Measurements from ENCODE around the gene GRM3.
A peak's percentile ranks its signal among the peaks of the same experiment; 100 is the strongest.

- TF ChIP-seq CTCF (conservative IDR thresholded peaks at IDR 0.05; ENCODE audit: low read length), result peak; percentile 59
- no peak for TF ChIP-seq EZH2phosphoT487 (IDR thresholded peaks at IDR 0.05; ENCODE audit: borderline replicate concordance, low read depth, low read length)
Measured at GRCh38 chr7:86911659-86912058, 267.9 kb downstream of the GRM3 start.

Measured in OCI-LY7 (cell line).